ENCODE data around the gene STXBP6.

STXBP6 gene

GRCh38 chr14:25049568-25050268 is at the start of gene STXBP6:
TSS of gene STXBP6 (minus strand) at chr14:25050147. CDS start at chr14:24974818, 75,329 bp downstream.
- no peak for DNase-seq

DNA sequence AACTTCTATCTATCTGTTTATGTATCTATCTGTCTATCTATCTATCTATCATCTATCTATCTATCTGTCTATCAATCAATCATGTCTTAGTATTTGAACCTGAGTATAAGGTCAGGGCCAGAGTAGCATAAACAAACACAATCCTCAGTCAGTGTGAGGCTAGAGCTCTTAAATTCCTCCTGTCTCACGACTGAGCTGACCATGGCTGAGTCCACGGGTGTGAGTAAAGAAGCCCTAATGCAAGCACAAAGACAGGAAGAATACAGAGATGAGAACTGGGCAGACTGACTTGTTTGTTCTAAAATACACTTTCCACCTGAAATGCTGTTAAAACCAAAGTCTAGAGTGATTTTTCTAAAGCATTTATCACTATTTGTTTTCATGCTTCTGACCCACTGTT is 47.2 kb upstream of the STXBP6 start:
- DNase-seq, result no peak

GRCh38 chr14:25095736-25096437 is 45.9 kb upstream of the STXBP6 start:
- DNase-seq, result no peak

DNA sequence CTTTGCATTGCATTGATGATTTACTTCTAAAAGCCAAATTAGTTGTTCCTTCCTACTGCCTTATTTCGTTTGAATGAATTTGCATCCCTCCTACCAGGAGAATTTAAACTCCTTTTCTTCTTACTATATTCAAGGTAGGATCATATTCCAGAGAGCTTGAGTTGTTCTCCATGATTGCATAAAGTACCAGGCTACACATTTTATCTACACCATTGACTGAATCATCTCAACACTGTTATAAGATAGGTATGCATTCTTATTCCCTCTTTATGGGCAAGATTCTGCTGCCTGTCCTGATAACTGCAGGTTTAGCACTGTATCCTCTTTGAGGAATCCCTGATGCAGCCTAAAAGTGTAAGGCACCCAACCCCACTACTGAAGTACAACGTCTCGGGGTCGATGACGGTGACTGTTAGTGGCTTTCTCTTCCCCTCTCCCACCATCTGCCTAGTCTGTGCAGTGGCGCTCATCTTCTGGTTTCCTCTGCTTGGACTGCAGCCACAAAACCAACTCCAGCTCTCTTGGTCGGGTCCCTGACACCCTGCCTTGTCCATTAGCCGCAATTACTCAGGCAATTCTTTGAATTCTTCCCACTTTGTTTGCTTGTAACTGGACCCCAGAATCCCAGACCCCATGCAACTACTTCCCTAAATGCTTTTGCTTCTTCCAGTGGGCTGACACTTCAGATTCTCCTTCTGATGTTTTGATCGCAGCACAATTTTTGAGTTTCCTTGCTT is 44.4 kb upstream of the STXBP6 start:
- DNase-seq, result no peak

DNA sequence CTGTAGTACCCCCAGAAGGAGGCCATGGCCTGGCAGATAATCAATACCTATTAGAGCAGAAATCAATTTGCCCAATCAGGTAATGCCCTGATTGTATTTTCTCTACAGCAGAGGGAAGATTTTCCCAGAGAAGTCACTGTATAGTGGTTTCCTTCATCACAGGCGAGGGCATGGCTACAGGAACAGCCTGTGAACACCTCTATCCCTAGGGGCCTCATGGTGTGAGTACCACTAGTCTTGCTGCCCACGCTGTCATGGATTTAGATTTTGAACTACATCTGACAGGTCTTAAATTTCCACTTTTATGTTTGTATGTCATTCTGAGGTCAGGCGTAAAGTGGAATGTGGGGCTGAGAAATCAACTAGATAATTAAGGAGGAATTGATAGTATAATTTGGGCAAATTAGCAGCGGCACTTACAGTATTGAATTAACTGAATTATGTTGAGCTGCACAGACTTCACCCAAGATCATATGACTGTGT is 42.4 kb upstream of the STXBP6 start:
- DNase-seq, result no peak

DNA sequence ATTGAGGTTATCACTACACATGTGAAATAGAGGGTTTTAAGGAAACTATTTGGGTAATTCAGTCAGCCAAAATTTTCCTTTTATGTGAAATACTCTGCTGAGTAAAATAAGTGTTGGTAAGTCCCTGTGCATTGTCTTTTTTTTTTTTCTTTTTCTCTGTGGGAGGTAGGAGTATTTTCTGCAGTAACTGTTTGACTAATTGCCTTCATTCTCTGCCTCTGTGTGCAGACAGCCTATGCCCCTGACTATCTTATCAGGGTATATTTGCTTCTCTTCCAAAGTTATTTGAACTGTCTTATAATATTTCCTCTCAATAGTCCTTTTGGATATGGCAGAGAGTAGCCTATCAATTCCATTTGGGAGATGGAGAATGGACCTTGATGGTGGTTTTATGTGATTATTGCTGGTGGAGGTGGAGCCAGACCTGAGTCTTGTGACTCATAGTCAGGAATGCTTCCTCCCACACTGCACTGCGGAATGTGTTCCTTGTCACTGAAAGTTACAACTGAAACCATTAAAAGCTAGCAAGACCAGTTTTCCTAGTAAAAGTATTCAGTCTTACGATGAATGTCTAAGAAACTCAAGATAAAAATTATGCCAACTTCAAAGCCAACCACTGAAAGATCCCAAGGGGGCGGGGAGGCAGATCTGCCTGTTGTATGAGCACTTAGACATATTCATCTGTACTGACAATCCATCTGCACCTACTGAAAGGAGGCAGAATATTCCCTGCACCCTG is 40.9 kb upstream of the STXBP6 start:
- no peak for DNase-seq

DNA sequence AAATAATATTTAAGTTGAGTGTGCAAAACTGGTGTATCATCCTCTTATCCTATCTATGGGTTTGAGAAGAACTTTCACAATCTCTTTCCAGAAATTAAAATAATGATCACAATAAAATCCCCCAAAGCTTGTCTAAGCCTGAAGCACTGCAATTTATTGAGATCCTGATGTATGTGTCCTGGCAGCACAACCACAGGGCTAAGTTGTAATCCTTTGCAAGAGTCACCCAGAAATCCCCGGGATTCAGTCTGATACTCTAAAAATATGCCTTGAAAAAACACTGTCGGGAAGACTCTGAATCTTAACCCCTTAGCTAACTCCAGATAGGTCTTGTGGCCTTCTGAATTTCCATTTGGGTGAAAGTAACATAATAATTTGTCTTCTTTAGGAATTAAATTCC is 40.3 kb upstream of the STXBP6 start:
- DNase-seq, result no peak

DNA sequence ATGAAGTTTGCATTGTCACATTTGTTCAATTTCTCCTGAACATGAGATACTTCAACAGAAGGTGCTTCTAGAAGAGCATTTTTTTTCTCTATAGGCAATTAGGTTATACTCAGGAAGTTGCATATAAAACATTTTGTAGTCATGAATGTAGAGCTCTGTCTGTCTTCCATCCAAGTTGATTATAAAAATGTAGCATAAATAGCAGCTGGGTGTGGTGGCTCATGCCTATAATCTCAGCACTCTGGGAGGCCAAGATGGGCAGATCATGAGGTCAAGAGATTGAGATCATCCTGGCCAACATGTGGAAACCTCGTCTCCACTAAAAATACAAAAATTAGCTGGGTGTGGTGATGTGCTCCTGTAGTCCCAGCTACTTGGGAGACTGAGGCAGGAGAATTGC is 39.5 kb upstream of the STXBP6 start:
- DNase-seq, result no peak

GRCh38 chr14:25086821-25087396 is 37.0 kb upstream of the STXBP6 start:
- DNase-seq, result no peak

DNA sequence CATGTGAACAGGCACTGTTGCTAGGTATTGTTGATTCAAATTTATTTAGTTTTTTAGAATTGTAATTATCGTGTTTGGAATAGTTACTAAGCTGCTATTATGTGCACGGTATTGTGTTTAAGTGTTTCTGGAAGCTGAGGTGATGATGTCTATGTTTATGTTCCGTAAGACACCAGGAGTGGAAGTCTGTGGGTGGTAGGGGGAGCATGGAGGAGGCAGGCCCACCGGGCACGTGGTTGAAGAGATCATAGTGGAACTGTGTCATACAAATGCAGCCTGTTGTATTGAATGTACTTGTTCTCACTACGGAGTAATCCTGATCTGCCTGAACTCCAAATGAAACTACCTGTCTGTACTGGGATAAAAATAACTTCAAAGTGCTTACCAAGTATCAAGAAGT is 36.1 kb upstream of the STXBP6 start:
- DNase-seq, result no peak

DNA sequence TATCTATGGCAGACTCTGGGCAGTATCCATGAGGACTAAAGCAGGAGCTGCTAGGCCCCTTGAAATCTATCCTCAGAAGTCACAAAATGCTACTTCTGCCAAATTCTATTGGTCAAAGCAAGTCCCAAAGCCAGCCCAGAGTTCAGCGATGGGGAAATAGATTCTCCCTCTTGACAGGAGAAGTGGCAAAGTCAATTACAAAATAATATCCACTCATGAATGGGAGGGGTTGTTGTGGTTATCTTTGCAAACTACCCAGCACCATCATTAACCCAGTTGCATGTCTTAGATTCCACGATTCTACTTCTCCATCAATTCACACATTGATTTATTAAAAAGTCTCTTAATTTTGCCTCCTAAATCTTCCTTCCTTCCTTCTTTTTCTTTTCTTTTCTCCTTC is 30.7 kb upstream of the STXBP6 start:
- DNase-seq, result no peak

DNA sequence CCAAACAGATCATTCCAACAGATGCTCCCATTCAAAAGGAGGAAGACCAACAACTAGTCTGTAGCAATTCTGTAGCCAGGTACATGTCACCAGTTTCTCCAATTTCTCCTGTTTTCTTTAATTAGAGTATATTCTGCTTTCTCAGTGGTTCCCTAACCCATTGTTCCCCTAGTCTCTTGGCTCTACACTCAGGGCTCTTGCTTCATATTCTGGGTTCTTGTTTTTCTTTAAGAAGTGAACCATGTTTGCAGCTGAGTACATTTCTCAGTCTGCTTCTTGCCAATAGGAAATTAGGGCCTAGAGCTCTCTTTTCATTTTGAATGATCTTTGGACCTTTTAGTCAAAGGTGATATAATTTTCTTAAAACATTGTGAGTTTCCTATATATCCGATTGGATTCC is 29.4 kb upstream of the STXBP6 start:
- no peak for DNase-seq

- no peak for DNase-seq
Observed at GRCh38 chr14:25074099-25074685, 24.2 kb upstream of the STXBP6 start.

DNA sequence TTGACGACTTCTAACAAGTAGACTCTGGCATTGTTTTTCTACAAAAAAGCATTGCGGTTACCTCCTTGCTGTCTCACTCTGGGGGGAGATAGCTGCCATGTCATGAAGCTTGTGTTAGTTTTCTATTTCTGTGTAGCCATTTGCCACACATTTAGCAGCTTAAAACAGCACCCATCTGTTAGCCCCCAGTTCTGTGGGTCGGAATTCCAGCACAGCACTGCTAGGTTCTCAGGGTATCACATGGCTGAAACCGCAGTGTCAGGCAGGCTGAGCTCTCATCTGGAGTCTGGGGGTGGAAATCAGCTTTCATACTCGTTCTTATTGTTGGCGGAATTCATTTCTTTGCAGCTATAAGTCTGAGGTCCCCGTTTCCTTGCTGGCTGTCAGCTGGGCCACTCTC is 19.9 kb upstream of the STXBP6 start:
- DNase-seq, result no peak

DNA sequence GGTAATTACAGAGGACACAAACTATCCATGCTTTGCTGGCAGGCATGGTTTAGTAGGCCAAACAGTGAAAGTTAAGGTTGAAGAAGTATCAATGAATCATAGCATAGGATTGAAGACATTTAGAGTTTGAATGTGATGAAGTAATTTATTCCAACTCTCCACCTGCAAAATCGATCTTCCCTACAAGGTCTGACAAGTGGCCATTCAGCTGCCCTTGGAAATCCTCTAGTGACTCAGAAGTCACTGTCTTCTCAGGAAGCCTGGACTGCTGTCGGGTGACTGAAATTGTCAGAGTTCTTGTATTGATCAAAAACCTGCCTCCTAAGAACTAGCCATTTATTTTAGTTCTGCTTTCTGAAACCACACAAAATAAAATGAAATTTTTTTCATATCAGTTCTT is 17.7 kb upstream of the STXBP6 start:
- DNase-seq, result no peak

- DNase-seq, result no peak
Observed at GRCh38 chr14:25062022-25062321, 12.0 kb upstream of the STXBP6 start.

GRCh38 chr14:25056688-25057078 is 6.7 kb upstream of the STXBP6 start:
- no peak for DNase-seq

DNA sequence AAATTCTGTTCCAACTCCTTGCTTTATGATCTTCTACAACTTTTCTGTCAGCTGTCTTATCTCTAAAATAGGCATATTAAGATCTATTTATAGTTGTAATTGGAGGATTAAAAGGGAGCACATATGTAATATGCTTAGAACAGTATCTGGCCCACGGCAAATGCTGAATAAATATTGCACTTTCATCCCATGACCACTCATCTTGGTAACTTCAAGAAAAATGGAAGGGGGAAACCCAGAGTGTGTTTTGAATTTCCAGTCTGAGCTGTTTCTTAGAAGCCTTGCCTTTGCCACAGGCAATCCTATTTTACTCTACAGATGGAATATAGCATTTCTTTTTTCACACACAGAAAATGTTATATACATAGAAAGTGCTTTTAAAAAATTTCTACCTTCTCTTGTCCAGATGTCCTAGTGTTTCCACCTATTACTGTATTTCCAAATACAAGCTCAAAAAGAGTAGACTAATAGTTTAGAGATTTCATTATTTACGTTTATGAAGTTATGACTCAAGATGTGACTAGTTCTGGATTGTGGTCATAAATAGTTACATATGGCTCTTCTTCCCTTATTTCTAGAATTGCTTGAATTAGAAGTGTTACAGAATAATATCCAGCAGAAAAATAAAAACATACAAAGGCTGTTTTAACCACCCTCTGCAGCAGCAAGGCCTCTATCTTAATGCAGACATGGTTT is 6.2 kb upstream of the STXBP6 start:
- no peak for DNase-seq

DNA sequence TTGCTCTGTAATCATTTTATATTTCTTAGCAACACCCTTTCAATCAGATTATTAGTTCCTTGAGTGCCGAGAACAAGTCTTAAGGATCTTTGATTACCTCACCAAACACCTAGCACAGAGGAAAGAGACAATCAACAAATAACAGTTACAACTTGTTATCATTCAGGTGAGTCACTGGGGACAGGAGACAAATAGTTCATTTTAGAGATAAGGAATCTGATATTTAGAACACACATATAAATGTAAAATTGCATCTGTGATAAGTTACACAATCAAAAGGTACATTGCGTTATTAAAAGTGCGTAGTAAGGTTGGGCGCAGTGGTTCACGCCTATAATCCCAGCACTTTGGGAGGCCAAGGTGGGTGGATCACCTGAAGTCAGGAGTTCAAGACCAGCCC is 5.1 kb upstream of the STXBP6 start:
- no peak for DNase-seq

DNA sequence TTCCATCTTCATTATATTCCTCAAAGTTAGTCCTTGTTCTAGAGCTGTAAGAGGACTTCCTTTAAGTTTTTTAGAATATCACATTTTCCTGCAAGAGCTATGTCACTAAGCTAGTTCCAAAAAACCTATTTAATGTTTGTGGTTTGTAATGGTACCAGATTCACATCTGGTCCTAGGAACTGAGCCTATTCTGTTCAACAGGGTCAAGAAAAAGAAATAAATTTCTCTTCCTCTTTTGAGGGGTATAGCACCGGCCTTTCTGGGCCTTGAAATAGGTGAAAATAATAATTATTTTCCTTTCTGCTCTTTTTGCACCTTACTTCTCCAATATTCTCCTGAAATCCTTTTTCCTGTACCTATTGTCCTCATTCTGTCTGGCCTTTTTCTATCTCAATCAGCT is 3.6 kb upstream of the STXBP6 start:
- DNase-seq, result no peak

GRCh38 chr14:25052921-25053320 is 3.0 kb upstream of the STXBP6 start:
- DNase-seq, result no peak

DNA sequence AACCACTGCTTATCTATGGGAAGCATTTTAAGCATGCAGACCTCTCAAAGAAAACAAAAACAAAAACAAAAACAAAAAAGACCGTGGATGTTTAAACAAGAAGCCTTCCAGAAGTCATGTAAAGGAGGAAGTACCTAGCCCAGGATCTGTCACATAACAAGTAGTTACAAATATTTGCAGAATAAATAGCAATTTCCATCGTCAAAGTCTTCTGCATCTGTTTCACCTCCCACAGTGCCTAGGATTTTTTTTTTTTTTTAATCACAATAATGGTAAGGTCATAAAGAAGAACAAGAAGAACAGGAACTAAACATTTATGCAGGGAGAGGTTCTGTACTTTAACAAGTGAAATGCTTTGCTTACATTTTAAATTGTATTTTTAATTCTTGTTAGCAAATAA is 2.4 kb upstream of the STXBP6 start:
- no peak for DNase-seq
